ENCODE data around the gene SLC12A7.
"Not testable (repeated sequence)": the region's sequence is repeated elsewhere in the genome, so short reads cannot be mapped to it uniquely, and the experiment has no call there.

SLC12A7 gene

GRCh38 chr5:1109542-1110306, 2.1 kb downstream of the SLC12A7 start:
- no peak for DNase-seq (ENCODE audit: low read depth in 2 of 2)

GRCh38 chr5:1108865-1109174, 3.0 kb downstream of the SLC12A7 start:
- DNase-seq (ENCODE audit: low read depth in 2 of 2): no peak

DNA sequence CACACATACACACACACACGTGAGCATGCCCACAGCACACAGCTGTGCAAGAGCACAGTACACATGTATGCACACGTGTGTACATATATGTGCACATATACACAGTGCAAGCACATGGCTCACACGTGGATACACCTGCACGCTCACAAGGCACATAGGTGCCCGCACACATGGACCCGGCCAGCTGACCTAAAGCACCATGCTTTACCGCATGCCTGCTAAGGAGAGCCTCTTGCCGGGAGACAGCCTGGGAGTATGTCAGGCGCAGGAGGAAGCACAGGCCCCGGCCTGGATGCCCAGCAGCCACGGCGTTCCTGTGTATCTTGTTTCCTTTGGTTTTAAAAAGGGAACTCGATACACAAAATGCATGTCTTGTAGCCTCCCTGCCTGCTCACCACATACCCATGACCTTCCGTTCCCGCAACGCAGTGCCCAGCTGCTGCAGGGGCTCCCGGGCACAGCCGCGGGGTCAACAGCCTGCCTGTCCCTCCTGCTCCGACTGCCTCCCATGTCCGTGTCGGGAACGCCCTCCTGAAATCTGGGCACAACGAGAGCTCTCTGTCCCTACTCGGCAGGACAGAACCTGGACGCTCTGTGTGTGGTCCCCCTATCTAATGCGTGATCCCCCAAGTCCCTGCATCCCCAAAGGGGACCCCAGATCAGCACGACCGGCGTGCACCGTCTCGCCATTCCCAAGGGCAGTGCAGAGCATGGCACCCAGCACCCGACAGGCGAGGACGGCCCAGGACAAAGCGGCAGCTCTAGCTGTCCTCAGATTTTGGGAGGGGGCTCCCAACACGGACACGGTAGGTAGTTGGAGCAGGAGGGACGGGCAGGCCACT, 3.6 kb downstream of the SLC12A7 start:
- DNase-seq (ENCODE audit: low read depth in 2 of 2): no peak

GRCh38 chr5:1107167-1108022, 4.5 kb downstream of the SLC12A7 start:
- DNase-seq (ENCODE audit: low read depth in 2 of 2): no peak

DNA sequence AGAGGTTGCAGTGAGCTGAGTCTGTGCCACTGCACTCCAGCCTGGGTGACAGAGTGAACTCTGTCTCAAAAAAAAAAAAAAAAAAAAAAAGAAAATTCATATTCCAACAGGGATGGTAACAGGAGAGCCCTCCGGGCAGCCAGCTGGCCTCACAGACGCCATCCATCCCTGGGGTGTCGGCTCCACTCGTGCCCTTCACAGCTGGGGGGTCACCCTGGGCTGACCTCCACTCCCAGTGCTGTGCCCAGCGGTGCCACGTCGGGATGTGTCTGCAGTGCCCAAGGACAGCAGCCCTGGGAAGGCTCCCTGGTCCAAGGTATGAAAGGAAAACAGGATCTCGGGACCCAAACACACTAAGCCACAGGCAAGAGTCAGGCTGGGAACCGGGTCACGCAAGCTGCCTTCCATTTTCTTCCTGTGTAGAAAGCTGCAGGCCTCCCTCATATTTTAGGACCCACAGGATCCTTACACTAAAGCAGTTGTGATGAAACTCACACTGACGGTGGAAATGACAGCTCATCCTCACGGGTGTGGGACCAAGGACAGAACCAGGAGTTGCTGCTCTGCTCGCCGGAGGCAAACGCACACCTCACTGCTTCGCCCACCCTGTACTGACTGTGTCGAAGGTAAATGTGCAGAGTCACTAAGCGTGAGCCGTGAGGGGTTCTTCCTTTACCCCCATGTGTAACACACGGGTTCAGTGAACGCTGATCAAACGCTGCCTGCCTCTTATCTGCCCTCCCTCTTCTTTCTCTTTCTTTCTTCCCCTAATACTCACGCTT, 5.3 kb downstream of the SLC12A7 start:
- peak in 1 of 2 donors; percentile 35 for DNase-seq (ENCODE audit: low read depth in 2 of 2)

GRCh38 chr5:1105350-1106265, 6.3 kb downstream of the SLC12A7 start:
- DNase-seq (ENCODE audit: low read depth in 2 of 2): peak; percentile 24 to 38

- DNase-seq (ENCODE audit: low read depth in 2 of 2): peak in 1 of 2 donors; percentile 31
Observed at GRCh38 chr5:1104327-1105006, 7.4 kb downstream of the SLC12A7 start.

DNA sequence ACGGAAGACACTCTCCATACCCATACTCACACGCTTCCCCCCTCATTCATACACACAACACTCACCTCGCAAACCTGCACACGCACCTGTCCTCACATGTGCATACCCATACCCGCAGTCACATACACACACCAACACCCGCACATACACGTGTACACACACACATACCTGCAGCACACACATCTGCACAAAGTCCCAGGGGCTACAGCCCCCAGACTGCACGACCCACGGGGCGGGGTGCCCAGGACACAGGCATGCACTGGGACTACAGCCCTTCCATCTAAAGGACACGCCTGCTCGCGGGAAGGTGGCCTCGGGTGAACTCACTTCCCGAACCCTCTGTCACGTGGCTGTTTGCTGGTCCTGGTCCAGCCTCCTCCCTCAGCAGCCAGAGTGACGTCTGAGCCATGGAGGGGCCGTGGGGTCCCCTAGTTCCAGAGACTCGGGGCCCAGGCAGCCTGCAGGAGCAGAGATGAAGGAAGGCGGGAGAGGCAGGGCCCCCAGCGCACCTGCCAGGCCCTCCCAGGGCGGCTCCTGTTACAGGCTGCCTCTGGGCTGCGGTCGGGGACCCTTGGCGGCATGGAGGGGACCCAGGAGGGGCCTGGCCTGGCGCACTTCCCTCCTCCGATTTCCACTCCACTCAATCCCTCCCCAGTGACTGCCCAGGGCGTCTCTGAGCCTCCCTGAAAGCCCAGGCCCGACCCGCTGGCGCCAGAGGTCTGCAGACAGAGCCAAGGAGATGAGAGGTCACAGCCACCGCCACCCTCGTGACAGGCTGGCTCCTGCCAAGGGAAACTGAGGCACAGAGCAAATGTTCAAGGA, 8.1 kb downstream of the SLC12A7 start:
- no peak for DNase-seq (ENCODE audit: low read depth in 2 of 2)

DNA sequence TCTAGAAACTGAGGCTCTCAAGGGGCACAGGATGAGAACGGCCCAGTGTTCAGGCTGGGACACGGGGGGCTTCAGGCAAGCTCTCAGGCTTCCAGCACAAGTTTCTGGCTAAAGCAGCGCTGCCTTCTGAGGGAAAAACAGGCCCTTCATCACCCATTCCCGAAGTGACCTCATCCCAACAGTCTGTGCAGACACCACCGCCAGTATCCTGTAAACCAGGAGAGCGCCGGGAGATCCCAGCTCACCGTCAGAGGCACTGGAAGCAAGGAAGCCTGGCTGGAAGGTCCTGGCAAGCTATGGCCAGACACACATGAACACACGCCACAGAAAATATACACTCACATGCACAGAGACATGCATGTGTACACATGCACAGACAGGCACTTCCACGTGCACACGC, 8.8 kb downstream of the SLC12A7 start:
- DNase-seq (ENCODE audit: low read depth in 2 of 2): no peak

DNA sequence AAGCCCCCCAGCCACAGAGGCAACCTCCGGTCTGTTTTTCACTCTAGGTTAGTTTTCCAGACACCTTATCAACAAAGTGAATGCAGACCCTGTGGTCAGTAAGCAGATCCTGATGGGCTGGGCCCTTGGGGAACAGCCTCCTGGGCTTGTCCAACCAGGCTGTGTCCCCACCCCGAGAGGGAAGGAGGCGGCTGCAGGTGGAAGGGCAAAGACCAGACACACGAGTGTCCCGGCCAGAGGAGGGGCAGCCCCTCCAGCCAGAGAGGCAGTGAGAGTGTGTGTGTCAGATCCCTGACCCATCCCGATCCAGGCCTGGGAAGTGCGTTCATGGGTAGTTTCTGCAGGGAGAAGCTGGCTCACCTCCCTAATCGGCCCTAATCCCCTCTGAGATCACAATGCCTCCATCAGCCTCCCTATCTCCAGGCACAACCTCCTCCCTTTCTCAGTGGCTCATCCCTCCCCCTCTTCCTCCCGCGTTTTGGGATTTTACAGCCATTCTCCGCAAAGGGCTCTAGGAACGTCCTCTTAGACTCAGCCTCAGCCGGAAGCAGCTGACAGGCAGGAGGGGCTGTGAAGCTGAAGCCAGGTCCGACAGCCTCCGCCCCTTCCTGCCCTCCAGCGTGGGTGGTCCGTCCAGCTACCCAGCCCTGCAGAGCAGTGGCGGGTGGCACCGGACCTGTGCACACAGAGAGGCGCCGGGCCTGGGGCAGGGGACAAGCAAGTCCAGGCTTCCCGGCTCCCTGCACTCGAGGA, 9.7 kb downstream of the SLC12A7 start:
- DNase-seq (ENCODE audit: low read depth in 2 of 2): no peak

- DNase-seq (ENCODE audit: low read depth in 2 of 2): no peak
Observed at GRCh38 chr5:1100664-1101574, 10.9 kb downstream of the SLC12A7 start.

DNA sequence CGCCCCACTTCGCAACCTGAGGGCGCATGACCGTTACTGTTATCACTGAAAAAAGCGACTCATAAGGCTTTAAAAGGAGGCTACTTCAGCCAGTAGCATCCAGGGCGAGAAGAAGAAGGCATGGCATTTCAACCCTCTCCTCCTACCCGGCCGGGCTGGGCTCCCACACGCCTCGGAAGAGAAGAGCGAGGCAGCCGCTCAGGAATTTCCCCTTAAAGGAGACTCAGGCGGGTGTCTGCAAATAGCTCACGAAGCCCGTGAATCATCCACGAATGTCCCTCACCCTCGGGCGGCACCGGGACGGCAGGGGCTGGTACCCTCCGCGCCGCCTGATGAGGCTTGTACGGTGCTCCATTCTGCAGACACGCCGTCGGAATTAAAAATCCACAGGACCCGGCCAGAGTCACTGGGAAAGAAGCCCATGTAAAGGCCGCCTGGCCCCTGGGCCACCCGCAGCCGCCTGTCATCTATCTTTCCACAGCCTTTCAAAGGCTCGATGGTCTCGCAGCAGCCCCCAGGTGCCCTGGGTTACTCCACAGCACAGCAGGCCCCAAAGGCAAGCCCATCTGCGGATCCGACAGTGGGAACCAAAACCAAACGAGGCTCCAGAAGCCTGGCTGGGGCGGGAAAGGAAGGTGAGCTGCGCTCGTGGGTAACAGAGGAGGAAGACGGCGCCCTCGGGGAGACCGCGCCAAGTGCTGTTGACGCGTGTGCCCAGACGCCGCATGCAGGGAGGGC, 11.8 kb downstream of the SLC12A7 start:
- no peak for DNase-seq (ENCODE audit: low read depth in 2 of 2)

GRCh38 chr5:1098986-1099597, 12.8 kb downstream of the SLC12A7 start:
- no peak for DNase-seq (ENCODE audit: low read depth in 2 of 2)

- not testable (repeated sequence) for DNase-seq (ENCODE audit: low read depth in 2 of 2)
Observed at GRCh38 chr5:1097988-1098385, 13.9 kb downstream of the SLC12A7 start.

- no peak for DNase-seq (ENCODE audit: low read depth in 2 of 2)
Observed at GRCh38 chr5:1097381-1097987, 14.4 kb downstream of the SLC12A7 start.

- no peak for DNase-seq (ENCODE audit: low read depth in 2 of 2)
Observed at GRCh38 chr5:1096838-1097237, 15.0 kb downstream of the SLC12A7 start.
